Measurements from ENCODE around the gene PIF1. TPM values are rescaled to one million over a fixed set of nuclear protein-coding genes. Genes with fewer than 3 reads are reported as not detected.

Gene PIF1
- 19.1 and 23.9 TPM in 2 replicates for total RNA-seq

GRCh38 chr15:64825431-64826294 is at the start of gene PIF1:
TSS of gene PIF1 (minus strand) at chr15:64825647. CDS start at chr15:64824335, 1,312 bp downstream.
- H3K9me3 Mint-ChIP-seq = no peaks in the 10 kb centered on the region
- H3K4me1 Mint-ChIP-seq (ENCODE audit: low read depth) = peaks cover 40% of the 10 kb centered on the region
- DNase-seq (ENCODE audit: low spot score) = peak; percentile 92
- H3K36me3 Mint-ChIP-seq (ENCODE audit: low read depth) = peaks cover 9% of the 10 kb centered on the region
- intact Hi-C loops (cut with micrococcal nuclease) = loop anchor here (1.0 to 10.0 kb wide), 10 partner anchors 10 to 731 kb away; partner anchors contain the start of genes CIAO2A, CLPX, PARP16 and PLEKHO2
- no peaks in the 10 kb centered on the region for H3K27me3 Mint-ChIP-seq (ENCODE audit: insufficient read depth)
- H3K27ac Mint-ChIP-seq = peak within 1 kb of the TSS; percentile 91
- peak within 1 kb of the TSS; percentile 91 for H3K4me3 Mint-ChIP-seq

GRCh38 chr15:64870353-64870752 is 44.9 kb upstream of the PIF1 start:
- Mint-ChIP-seq H3K27me3 (ENCODE audit: insufficient read depth) (no peaks in the 10 kb centered on the region), H3K9me3 (no peaks in the 10 kb centered on the region), H3K36me3 (ENCODE audit: low read depth) (peaks cover 19% of the 10 kb centered on the region), H3K4me1 (ENCODE audit: low read depth) (peaks cover 11% of the 10 kb centered on the region), H3K4me3 (no peak overlapping the region), H3K27ac (no peak overlapping the region)
- intact Hi-C loops (cut with micrococcal nuclease) = no loop called here
- no peak for DNase-seq (ENCODE audit: low spot score)

- Mint-ChIP-seq H3K4me1 (ENCODE audit: low read depth) (peaks cover 11% of the 10 kb centered on the region), H3K27me3 (ENCODE audit: insufficient read depth) (no peaks in the 10 kb centered on the region), H3K4me3 (no peak overlapping the region), H3K9me3 (no peaks in the 10 kb centered on the region), H3K36me3 (ENCODE audit: low read depth) (peaks cover 21% of the 10 kb centered on the region), H3K27ac (no peak overlapping the region)
- intact Hi-C loops (cut with micrococcal nuclease) = no loop called here
- DNase-seq (ENCODE audit: low spot score) = no peak
Observed at GRCh38 chr15:64869501-64869900, 44.1 kb upstream of the PIF1 start.

GRCh38 chr15:64865998-64866520 is 40.6 kb upstream of the PIF1 start:
- Mint-ChIP-seq H3K36me3 (ENCODE audit: low read depth) (peaks cover 37% of the 10 kb centered on the region), H3K4me3 (no peak overlapping the region), H3K4me1 (ENCODE audit: low read depth) (peaks cover 11% of the 10 kb centered on the region), H3K9me3 (no peaks in the 10 kb centered on the region), H3K27ac (no peak overlapping the region), H3K27me3 (ENCODE audit: insufficient read depth) (no peaks in the 10 kb centered on the region)
- DNase-seq (ENCODE audit: low spot score) = no peak
- intact Hi-C loops (cut with micrococcal nuclease) = no loop called here

- Mint-ChIP-seq H3K27ac (no peak overlapping the region), H3K4me1 (ENCODE audit: low read depth) (peaks cover 11% of the 10 kb centered on the region), H3K9me3 (no peaks in the 10 kb centered on the region), H3K4me3 (no peak overlapping the region), H3K36me3 (ENCODE audit: low read depth) (peaks cover 35% of the 10 kb centered on the region), H3K27me3 (ENCODE audit: insufficient read depth) (no peaks in the 10 kb centered on the region)
- intact Hi-C loops (cut with micrococcal nuclease) = no loop called here
- no peak for DNase-seq (ENCODE audit: low spot score)
Observed at GRCh38 chr15:64865126-64865997, 39.9 kb upstream of the PIF1 start.

GRCh38 chr15:64864068-64864467 is 38.6 kb upstream of the PIF1 start:
- no peak overlapping the region for H3K4me3 Mint-ChIP-seq
- peaks cover 11% of the 10 kb centered on the region for H3K4me1 Mint-ChIP-seq (ENCODE audit: low read depth)
- no peak for DNase-seq (ENCODE audit: low spot score)
- peaks cover 33% of the 10 kb centered on the region for H3K36me3 Mint-ChIP-seq (ENCODE audit: low read depth)
- peak overlapping the region; percentile 48 for H3K27ac Mint-ChIP-seq
- intact Hi-C loops (cut with micrococcal nuclease) = no loop called here
- no peaks in the 10 kb centered on the region for H3K9me3 Mint-ChIP-seq
- H3K27me3 Mint-ChIP-seq (ENCODE audit: insufficient read depth) = no peaks in the 10 kb centered on the region

- Mint-ChIP-seq H3K9me3 (no peaks in the 10 kb centered on the region), H3K4me3 (no peak overlapping the region), H3K27ac (no peak overlapping the region), H3K27me3 (ENCODE audit: insufficient read depth) (no peaks in the 10 kb centered on the region), H3K4me1 (ENCODE audit: low read depth) (peaks cover 21% of the 10 kb centered on the region), H3K36me3 (ENCODE audit: low read depth) (peaks cover 38% of the 10 kb centered on the region)
- intact Hi-C loops (cut with micrococcal nuclease) = no loop called here
- no peak for DNase-seq (ENCODE audit: low spot score)
Observed at GRCh38 chr15:64862408-64862807, 37.0 kb upstream of the PIF1 start.

- intact Hi-C loops (cut with micrococcal nuclease) = no loop called here
- H3K4me3 Mint-ChIP-seq = no peak overlapping the region
- no peak for DNase-seq (ENCODE audit: low spot score)
- no peaks in the 10 kb centered on the region for H3K9me3 Mint-ChIP-seq
- peaks cover 36% of the 10 kb centered on the region for H3K36me3 Mint-ChIP-seq (ENCODE audit: low read depth)
- H3K27me3 Mint-ChIP-seq (ENCODE audit: insufficient read depth) = no peaks in the 10 kb centered on the region
- peak overlapping the region; percentile 44 for H3K27ac Mint-ChIP-seq
- H3K4me1 Mint-ChIP-seq (ENCODE audit: low read depth) = peaks cover 23% of the 10 kb centered on the region
Observed at GRCh38 chr15:64861960-64862359, 36.5 kb upstream of the PIF1 start.

GRCh38 chr15:64861331-64861730 is 35.9 kb upstream of the PIF1 start:
- H3K4me1 Mint-ChIP-seq (ENCODE audit: low read depth) = peaks cover 21% of the 10 kb centered on the region
- no peaks in the 10 kb centered on the region for H3K9me3 Mint-ChIP-seq
- peaks cover 31% of the 10 kb centered on the region for H3K36me3 Mint-ChIP-seq (ENCODE audit: low read depth)
- intact Hi-C loops (cut with micrococcal nuclease) = no loop called here
- no peaks in the 10 kb centered on the region for H3K27me3 Mint-ChIP-seq (ENCODE audit: insufficient read depth)
- H3K27ac Mint-ChIP-seq = peak overlapping the region; percentile 44
- no peak for DNase-seq (ENCODE audit: low spot score)
- no peak overlapping the region for H3K4me3 Mint-ChIP-seq

- H3K4me1 Mint-ChIP-seq (ENCODE audit: low read depth) = peaks cover 29% of the 10 kb centered on the region
- H3K36me3 Mint-ChIP-seq (ENCODE audit: low read depth) = peaks cover 36% of the 10 kb centered on the region
- H3K27ac Mint-ChIP-seq = no peak overlapping the region
- no peak overlapping the region for H3K4me3 Mint-ChIP-seq
- intact Hi-C loops (cut with micrococcal nuclease) = no loop called here
- no peaks in the 10 kb centered on the region for H3K9me3 Mint-ChIP-seq
- no peak for DNase-seq (ENCODE audit: low spot score)
- H3K27me3 Mint-ChIP-seq (ENCODE audit: insufficient read depth) = no peaks in the 10 kb centered on the region
Observed at GRCh38 chr15:64859226-64859625, 33.8 kb upstream of the PIF1 start.

GRCh38 chr15:64858021-64858575 is 32.7 kb upstream of the PIF1 start:
- no peak for DNase-seq (ENCODE audit: low spot score)
- Mint-ChIP-seq H3K9me3 (no peaks in the 10 kb centered on the region), H3K36me3 (ENCODE audit: low read depth) (peaks cover 36% of the 10 kb centered on the region), H3K4me3 (no peak overlapping the region), H3K4me1 (ENCODE audit: low read depth) (peaks cover 29% of the 10 kb centered on the region), H3K27ac (no peak overlapping the region), H3K27me3 (ENCODE audit: insufficient read depth) (no peaks in the 10 kb centered on the region)
- intact Hi-C loops (cut with micrococcal nuclease) = no loop called here

GRCh38 chr15:64857421-64857820 is 32.0 kb upstream of the PIF1 start:
- Mint-ChIP-seq H3K27me3 (ENCODE audit: insufficient read depth) (no peaks in the 10 kb centered on the region), H3K9me3 (no peaks in the 10 kb centered on the region), H3K4me3 (no peak overlapping the region), H3K36me3 (ENCODE audit: low read depth) (peaks cover 36% of the 10 kb centered on the region), H3K4me1 (ENCODE audit: low read depth) (peaks cover 29% of the 10 kb centered on the region), H3K27ac (peak overlapping the region; percentile 54)
- no peak for DNase-seq (ENCODE audit: low spot score)
- intact Hi-C loops (cut with micrococcal nuclease) = no loop called here
